Stimulated activated CD8-positive, alpha-beta memory T cell treated with anti-CD3 and anti-CD28 coated beads, Interleukin-15, amount 100 ng/mL, for 4 hours (primary cell): ENCODE results near the gene PROX2.

Experiments used
- DNase-seq, 2 donors: peaks; one replicate each; pipeline ENCODE4 v3.0.0-alpha.2; 2020; ENCODE audit warnings: low read depth in 2 of 2

Gene PROX2

DNA sequence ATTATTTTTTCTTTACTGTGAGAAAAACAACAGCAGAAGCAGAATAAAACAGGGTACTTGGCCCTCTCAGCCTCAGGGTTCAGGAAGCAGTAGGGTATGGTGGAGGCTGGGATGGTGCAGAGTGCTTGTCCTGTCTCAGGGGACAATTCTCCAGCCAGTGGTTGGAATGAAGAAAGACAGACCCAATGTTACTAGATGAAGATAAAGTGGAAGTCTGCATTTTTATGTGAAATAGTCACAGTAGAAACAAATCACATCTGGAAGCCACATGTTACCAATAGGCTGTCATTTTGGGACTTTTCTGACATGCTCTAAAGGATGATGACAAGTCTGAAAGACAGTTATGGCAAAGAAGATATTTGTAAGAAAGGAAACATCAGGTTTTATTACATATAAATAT is 32.3 kb downstream of the PROX2 start:
- no peak for DNase-seq

DNA sequence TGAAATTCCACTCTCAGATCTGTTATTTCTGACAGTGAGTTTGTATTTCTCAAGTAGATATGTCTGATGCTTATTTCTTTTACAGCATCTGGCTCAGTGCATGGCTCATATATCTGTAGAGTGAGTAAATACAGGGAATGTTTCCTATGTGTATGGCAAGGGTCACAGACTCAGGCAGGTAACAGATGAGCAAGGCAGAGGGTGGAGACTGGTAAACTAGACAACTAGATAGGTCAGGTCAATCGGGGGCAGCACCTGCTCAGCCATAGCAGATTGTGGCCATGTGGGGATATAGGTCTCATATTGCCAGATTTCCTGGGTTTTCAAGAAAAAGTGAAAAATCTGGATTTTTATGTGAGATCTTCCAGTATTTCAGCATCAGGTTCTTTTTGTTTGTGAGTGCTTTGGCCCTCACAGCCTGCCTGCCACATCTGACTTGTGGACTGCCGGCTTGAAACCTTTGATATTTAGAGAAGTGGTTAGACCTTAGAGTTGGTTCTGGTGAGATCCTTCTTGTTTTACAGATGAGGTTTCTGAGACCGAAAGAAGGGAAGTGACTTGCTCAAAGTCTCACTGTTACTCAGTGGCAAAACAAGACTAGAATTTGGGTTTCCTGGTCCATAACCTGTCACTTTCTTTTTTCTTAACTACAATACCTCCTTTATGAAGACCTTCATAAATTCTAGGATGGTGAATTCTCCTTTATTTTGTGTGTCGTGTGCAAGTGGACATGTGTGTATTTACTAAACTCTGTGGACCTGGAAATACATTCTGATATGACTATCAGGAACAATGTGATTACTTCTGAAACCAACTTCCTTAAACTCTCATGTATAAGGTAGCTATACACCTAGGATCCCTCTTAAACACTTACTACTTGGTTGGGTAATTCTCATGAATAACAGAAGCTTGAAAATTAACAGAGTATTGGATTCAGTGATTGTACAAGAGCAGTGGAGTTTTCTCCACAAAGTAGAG is 34.4 kb downstream of the PROX2 start:
- no peak for DNase-seq

DNA sequence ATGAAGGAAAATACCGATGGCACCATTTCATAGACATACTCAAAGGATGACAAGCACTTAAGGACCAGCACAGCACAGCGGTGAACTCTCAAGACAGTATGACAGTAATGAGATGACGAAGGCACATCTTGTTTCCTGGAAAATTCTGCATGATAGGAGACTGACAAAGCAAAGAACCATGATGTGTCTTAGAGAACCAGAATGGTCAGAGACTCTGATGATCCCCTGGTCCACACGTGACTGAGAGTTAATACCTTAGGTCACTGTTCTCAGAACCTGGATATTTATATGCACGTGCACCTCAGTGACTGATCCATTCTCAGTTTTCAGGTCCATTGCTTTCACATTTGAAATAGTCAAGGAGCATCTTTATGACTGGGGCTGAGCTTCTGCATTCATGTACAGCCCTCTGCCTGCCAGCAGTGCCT is 35.3 kb downstream of the PROX2 start:
- DNase-seq: no peak

DNA sequence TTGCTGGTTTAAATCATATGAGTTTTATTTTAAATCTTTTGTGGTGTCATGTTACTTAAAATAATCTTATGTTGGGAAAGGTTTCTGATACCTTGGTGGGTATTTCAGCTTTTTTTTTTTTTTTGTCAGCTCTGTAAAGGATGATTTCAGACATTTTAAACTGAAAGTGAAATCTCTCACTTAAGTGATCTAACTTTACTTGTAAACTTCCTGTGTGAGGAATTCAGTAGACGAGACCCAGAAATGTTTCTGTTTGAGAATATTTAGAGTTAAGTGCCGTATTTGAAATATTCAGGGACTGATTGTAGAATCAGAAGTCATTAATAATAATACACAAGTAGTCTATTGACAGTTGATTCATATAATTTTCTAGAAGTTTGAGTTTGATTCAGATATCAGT is 37.8 kb downstream of the PROX2 start:
- DNase-seq: no peak

DNA sequence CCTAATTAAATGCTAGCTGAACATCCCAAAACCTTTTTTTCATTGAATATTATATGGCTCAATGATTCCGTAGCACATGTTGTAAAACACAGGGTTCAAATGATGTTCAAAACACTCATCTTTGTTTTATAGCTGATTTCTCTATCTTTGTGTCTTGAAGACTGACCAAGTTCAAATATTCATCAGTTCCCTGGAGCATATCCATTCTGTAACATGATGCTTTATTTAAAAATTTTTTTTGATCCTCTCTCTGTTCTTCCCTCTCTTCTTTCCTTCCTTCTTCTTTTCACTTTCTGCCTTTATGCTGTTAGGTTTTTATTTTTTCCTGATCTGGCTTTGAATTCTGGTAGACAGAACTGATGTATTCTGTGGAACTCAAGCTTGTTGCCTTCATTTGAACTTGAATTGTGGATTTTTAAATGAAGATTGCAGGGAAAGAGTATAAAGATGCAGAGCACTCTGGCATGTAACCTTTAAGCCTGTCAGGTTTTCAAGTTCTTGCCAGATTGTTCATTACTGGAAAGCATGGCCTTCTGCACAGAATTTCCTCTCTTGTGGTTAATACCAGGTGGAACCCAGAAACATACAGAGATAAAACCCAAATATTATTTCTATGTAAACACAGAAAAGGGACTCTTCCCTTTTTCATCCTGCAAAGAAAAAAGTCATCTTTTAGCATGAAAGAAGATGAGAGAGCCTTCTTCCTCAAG is 39.5 kb downstream of the PROX2 start:
- no peak for DNase-seq

DNA sequence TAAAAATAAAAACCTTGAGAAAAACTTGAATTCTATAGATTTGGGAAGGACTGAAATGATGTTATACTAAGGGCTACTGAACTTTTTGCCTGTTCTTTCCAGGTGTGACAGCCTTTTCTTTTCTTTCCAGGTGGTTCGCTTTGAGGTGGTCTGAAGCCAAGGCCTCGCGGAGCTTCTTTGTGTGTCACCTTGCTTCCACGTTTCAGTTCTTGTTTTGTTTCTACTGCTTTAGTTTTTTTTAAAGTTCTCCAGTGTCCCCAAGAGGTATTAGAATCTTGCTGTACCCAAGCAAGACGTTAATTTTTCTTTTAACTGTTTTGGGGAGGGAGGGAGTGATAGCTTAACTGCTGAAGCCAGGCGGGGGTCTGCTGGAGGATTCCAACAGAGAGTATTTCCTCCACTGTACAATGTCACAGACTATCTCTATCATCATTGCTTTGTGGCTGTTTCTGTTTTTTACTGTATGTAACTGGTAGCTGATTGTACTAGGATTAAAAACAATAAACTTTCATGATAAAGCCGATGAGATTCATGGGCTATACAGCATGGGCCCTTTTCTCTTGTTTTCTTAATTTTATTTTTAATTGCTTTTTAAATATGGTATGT is 40.2 kb downstream of the PROX2 start:
- DNase-seq: no peak

DNA sequence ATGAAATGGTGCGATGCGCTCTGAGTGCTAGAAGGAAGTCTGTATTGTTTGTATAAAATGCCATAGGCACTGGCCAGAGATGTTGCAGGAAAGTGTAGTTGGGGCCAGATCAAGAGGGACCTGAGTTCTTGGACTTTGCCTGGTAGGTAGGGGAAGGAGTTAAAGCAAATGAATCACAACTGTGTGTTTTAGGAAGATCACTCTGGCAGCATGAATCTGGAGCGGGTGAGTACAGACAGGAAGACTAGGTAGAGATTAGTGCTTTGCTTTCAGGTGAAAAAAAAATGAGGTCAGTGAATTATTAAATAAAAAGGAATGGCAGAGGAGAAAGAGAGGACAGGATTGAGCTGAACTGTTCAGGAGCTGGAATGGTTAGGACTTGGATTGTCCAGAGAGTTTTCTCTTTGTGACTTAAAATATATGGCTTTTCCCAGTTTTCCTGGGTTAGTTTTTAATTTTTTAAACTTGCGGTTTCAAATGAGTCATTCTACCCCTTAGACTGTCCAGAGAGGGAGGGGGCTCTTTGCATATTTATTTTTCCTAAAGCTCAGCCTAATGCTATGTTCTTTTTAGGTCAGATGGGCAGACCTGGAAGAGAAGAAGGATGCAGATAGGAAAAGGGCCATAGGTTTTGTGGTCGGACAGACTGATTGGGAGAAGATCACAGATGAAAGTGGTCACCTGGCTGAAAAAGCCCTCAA is 41.1 kb downstream of the PROX2 start:
- DNase-seq: no peak

DNA sequence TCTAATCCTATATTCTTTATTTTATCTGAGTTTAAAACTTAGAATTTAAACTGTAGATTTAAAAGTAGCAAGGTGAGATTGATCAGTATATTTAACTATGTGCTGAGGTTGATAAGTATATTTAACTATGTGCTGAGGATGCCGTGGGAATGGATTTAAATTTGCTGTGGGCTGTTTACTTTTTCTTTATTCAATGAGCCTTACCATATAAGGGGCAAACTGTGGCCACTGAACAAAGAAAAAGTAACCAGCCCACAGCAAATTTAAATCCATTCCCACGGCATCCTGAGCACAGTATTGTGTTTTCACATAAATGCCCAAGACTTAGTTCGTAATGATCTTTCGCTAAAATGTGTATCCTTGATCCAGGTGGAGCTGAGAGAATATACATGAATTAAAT is 43.1 kb downstream of the PROX2 start:
- no peak for DNase-seq

DNA sequence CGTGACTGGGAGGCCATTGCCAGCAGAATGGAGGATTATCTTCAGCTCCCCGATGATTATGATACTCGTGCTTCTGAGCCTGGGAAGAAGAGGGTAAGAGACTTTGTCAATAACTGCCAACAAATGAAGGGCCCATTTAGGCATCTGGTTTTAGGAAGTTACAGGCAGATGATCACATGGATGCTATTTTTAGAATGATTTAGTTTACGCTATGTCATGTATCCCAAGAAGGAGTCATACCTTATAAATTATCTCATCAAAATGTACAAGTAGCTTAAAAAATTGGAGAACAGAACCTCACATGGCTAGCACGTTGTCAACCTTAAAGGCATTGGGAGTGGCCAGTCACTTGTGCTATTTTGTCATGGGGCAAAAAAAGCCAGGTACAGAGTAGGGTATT is 46.7 kb downstream of the PROX2 start:
- no peak for DNase-seq

DNA sequence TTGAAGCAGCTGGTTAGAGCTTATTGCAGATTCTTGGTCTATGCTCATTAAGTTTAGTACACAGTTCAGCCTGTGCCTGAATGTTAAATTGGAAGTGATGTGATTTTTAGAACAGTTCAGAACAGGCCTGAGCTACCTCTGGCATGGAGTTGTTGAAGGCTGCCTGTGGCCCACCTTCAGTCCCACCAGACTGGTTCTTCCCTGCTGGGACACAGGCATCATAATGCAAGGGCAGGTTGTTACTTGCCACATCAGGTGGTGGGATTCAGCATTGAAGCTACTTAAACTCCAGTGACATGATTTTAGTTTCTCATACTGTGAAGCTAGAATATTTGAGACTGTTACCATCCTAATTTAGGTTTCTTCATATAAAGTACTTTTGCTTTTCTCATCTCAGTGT is 49.4 kb downstream of the PROX2 start:
- no peak for DNase-seq
